Activated CD8-positive, alpha-beta memory T cell treated with anti-CD3 and anti-CD28 coated beads for 24 hours (primary cell): ENCODE data around the gene ZNHIT3.
A peak's percentile ranks its signal among the peaks of the same experiment; 100 is the strongest.

Experiments
- DNase-seq: peaks from one replicate; pipeline ENCODE4 v3.0.0-alpha.2; 2020

Gene ZNHIT3

DNA sequence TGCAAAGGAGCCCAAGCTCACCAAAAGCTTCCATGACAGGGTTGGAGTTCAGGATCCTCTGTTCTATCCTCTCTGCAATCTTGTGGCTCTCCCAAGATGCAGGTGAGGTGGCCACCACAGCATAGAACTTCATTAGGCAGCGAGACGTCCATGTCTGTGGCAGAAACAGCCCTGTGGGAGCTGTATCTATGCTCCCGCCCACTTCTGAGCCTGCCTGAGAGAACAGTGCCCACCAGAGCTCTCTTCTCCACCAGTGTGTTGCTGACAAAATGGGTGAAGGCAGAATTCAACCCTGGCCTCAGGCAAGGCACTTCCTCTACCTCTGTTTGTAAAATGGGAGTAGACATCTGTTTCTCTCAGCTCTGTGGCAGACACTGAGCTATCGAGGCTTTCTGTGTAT lies 29.4 kb downstream of the ZNHIT3 start:
- no peak for DNase-seq

DNA sequence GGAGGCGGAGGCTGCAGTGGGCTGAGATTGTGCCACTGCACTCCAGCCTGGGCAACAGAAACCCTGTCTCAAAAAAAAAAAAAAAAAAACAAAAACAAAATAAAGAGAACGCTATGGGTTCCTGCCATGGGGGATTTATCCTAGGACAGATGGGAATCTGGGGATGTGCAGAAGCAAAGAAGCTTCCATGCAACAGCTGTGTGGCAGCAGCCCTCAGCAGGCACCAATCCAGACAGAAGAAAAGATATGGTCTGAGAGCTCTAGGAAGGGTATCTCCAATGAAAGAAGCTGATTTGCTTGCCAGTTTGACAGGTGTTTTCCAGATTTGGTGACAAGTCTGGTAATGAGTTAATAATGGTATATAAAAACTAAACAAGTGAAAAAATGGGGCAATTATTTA lies 36.6 kb downstream of the ZNHIT3 start:
- DNase-seq: no peak

DNA sequence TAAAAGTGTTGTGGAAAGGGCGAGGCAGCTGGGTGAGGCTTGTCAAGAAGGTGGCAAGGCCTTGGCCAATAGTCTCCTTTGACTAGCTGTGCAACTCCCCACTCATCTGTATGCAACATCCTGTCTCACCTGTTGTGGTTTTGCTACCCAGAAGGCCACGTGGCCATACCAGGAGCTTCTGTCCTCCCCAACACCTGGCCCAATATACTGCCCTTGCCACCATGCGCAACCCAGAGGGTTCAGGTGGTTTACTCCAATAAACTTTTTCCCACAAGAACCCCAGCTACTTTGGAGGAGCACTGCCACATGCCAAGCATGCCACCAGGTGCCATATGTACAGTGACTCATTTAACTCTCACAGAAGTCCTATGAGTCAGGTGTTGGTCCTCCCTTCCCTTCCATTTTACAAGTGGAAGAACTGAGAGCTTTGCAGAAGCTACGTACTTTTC lies 38.0 kb downstream of the ZNHIT3 start:
- peak; percentile 61 for DNase-seq

DNA sequence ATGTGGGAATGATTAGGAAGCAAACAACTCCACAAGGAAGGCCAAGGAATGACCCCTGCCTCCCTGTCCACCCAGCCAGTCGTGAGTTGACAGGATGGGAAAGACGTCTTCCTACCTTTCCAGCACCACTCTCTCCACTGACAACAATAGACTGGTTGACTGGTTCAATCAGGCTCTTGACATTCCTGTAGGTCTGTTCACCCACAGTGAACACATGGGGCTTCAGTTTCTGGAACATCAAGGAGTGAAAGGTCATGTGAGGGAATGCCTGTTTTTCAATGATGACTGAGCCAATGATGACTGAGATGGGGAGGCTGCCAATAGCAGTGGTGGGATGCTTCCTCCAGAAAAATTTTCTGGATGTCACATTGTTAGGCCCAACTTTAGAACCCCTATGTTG lies 38.6 kb downstream of the ZNHIT3 start:
- no peak for DNase-seq

DNA sequence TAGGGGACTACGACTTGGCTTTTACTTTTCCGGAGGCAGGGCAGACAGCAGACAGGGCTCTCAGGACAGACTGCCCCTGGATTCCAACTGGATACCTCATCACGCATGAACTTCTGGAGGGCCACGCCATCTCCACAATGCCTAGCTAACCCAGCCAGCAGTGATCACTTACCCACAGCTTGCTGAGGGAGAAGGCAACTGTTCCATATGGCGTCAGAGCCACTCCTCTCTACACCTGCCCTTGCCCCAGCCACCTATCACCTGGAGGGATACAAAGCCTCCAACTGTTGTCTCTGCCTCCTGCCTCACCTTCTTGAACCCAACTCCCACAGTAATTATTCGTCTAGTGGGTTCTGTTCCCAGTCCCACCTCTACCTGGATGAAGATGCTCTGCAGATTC lies 39.4 kb downstream of the ZNHIT3 start:
- DNase-seq: peak; percentile 52

DNA sequence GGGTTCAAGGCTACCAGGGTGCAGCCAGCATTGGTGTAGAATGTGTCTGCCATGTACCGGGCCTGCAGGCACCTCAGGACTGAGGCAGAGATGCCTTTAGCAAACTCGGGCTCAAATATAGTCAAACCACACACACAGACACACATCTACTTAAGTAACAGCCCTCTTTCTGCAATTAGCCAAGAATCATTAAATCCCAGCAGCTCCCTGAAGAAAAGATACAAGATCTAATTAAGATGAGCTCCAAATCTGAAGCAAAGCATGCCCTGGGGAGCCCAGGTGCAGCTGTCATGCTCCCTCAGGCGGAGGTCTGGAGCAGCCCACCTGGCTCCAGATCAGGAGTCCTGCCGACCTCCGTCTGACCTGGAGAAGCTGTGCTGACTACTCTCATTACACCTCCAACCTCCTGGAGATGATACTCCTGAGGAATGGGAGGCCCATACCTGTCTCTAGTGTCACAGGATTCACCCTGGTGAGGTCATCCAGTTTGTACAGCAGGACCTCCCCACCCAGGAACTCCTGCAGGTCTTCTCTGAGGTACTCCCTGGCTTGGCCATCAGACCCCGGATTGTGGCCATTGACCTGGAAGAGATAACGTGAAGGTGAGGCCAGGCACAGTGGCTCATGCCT lies 41.3 kb downstream of the ZNHIT3 start:
- DNase-seq: peak; percentile 51

DNA sequence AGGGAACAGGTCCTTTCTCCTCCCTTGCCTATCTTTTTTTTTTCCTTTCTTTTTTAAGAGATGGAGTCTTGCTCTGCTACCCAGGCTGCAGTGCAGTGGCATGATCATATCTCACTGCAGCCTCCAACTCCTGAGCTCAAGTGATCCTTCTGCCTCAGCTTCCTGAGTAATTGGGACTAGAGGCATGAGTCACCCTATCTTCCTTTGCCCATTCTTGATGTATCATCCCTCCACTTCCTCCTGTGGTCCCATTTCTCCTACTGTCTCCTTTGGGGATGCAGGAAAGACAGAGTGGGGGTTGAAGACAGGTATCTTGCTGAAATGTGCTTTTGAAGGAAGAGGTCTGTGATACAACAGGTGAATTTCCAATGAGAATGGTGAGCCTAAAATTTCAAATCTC lies 42.6 kb downstream of the ZNHIT3 start:
- no peak for DNase-seq

DNA sequence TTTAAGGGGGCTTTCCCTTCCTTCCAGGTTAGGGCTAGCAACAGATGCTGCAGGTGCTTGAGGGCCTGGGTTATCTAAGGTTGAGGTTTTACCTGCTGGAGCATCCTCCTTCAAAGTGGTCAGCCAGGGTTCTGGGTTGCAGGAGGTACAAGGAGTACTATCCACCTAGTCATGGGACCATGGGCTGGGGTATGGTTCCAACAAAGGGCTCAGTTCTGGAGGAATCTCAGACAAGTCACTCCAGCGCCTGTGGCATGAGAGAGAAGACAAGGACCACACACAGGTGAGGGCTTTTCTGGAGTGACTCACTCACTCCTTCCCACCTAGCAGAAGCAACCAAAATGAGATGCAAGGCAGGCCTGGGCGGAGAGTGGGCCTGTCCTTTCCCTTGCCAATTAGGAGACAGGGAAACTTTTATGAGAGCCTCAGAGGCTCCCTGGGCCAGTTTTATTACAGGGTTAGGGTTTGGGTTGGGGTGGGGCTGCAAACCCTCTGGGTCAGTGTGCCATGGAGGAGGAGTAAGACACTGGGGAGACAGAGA lies 46.0 kb downstream of the ZNHIT3 start:
- DNase-seq: peak; percentile 52

DNA sequence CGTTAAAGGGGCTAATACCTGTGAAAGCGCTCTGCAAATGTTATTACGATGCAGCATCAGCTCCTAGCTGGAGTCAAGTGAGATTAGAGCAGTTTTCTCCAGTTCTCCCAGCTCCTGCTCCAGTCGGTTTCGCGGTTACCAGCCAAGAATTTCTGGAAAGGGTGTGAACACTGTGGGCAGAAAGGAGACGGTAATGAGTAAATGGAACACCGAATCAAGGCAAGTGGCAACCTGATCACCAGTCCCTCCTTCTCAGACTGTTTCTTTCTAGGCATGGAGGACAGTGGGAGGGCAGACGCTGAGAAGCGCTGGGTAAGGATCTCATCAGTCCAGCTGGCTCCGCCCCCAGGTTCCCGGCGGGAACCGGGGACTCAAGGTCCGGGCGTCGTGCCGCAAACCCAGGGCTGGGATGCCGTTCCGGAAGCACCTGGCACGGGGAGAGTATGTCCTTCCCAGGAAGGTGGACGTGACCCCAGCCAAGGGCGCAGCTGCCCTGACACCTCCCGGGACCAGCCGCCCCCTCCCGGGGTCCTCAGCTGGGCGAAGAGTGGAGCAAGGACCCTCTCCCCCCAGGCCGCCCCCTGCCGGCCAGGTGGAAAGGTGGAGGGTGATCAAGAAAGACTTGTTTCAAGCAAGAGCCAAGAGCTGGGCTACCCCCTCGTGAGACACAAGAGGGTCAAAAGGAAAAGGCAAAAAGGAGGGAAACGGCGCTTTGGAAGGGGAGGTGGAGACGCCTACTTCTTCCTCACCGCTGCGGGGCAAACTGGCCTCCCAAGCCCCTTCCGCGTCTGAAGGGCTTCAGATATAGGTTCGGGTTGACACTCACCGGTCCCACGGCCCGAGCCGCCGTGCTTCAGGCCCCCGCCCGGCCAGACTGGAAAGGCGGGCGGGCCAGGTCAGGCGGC lies 47.7 kb downstream of the ZNHIT3 start:
- no peak for DNase-seq

GRCh38 chr17:36534840-36535668 lies 48.6 kb downstream of the ZNHIT3 start, which contains the start of the genes MYO19 and PIGW:
Gene MYO19, minus strand, starts transcription at chr17:36534868. Its CDS starts 2,330 bp downstream, at chr17:36532538.
Gene PIGW, plus strand, starts transcription at chr17:36534987. Its CDS starts 2,115 bp downstream, at chr17:36537102.
- peak; percentile 95 for DNase-seq

GRCh38 chr17:36535669-36536081 lies 49.2 kb downstream of the ZNHIT3 start:
- DNase-seq: no peak

DNA sequence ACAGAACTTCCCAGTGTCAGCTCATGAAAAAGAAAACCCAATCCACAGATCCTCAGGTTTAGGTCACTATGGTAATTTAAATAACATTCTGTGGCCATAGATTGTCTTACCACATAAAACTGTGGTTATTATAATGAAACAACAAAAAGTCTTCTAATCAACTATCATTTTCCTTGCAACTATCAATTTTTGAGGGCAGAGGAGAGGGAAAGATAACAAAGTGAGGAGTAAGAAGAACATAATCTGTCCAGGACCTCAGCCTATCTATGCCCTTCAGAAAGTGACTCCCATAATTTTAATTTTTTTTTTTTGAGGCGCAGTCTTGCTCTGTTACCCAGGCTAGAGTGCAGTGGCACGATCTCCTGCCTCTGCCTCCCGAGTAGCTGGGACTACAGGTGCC lies 54.2 kb downstream of the ZNHIT3 start:
- DNase-seq: no peak

DNA sequence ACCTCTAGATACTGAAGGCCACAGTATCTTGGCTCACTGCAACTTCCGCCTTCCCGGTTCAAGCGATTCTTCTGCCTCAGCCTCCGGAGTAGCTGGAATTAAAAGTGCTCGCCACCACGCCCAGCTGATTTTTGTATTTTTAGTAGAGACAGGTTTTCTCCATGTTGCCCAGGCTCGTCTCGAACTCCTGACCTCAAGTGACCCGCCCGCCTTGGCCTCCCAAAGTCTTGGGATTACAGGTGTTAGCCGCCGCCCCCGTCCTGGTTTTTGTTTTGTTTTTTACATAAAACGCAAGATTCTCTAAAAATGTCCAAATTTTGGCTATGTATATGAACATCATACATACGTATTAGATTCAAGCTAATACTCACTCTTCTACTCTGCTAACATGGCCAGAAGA lies 56.3 kb downstream of the ZNHIT3 start:
- peak; percentile 17 for DNase-seq

- DNase-seq: no peak
Observed at GRCh38 chr17:36544044-36544306, 57.5 kb downstream of the ZNHIT3 start.

- no peak for DNase-seq
Observed at GRCh38 chr17:36544307-36545076, 58.0 kb downstream of the ZNHIT3 start, which contains the start of gene GGNBP2. Gene GGNBP2, plus strand, starts transcription at chr17:36544919. Its CDS starts 806 bp downstream, at chr17:36545725.

- peak; percentile 94 for DNase-seq
Observed at GRCh38 chr17:36545077-36545464, 58.6 kb downstream of the ZNHIT3 start.
